ENCODE results near the gene GABBR2.

Gene GABBR2

DNA sequence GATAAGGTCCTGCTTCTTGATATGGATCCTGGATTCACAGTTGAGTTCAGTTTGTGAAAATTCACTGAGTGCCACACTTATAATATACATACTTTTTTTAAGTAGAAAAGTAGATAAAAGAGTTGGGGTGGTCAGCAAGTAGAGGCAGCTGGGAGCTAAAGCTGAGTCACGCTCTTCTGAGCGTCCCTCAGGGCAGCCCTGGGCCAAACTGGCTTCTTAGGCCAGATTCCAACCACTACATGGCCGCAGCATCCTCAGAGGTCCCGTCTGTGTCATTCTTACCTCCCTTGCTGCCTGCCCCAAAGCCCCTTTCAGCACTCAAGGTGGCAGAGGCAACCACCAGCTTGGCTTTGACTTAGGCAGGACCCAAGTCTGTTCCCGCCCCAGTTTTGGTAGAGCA lies 329.9 kb downstream of the GABBR2 start:
- TF ChIP-seq EGR1 (IDR thresholded peaks at IDR 0.05) (no peak), CREB1 (IDR thresholded peaks at IDR 0.05; ENCODE audit: low read depth) (no peak), TCF12 (IDR thresholded peaks at IDR 0.05; ENCODE audit: low read depth) (no peak), EP300 (IDR thresholded peaks at IDR 0.05; ENCODE audit: borderline replicate concordance) (no peak), FOXM1 (IDR thresholded peaks at IDR 0.05; ENCODE audit: borderline replicate concordance, low read depth) (no peak), TAF1 (IDR thresholded peaks at IDR 0.05; ENCODE audit: low read depth) (no peak), NFIC (IDR thresholded peaks at IDR 0.05) (no peak)
- TF ChIP-seq, protein P1, sequence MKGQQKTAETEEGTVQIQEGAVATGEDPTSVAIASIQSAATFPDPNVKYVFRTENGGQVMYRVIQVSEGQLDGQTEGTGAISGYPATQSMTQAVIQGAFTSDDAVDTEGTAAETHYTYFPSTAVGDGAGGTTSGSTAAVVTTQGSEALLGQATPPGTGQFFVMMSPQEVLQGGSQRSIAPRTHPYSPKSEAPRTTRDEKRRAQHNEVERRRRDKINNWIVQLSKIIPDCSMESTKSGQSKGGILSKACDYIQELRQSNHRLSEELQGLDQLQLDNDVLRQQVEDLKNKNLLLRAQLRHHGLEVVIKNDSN (IDR thresholded peaks at IDR 0.05) = no peak
- TF ChIP-seq, protein P2, sequence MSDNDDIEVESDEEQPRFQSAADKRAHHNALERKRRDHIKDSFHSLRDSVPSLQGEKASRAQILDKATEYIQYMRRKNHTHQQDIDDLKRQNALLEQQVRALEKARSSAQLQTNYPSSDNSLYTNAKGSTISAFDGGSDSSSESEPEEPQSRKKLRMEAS (IDR thresholded peaks at IDR 0.05) = no peak

DNA sequence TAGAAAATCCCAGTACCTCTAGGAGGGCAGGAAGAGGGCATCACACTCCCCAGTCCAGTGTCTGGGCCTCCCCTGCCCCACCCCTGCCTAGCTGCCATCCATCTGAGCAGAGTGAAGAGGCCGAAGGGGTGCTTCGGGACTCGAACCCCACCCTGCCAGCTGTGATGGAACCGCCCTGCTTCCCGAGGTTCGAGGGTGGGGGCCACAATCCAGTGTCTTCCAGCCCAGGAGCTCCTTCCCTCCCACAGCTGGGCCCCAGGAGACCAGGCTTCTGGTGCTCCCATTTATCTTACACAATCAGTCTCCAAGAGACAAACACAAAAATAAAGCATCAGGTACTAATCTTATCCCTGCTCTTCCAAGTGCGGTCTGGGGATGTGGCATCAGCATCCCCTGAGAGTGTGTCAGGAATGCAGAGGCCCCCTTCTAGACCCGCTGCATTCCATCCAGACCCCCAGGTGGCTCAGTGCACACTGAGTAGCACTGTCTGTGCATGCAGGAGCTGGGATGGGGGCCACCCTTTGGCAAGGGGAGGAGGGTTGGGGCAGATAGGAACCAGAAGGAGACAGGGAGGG lies 330.4 kb downstream of the GABBR2 start:
- TF ChIP-seq ZBTB7A (IDR thresholded peaks at IDR 0.05; ENCODE audit: low read depth) (no peak), EGR1 (IDR thresholded peaks at IDR 0.05) (no peak), FOXM1 (IDR thresholded peaks at IDR 0.05; ENCODE audit: borderline replicate concordance, low read depth) (no peak), TAF1 (IDR thresholded peaks at IDR 0.05; ENCODE audit: low read depth) (no peak), TCF12 (IDR thresholded peaks at IDR 0.05; ENCODE audit: low read depth) (no peak), CREB1 (IDR thresholded peaks at IDR 0.05; ENCODE audit: low read depth) (no peak), RAD21 (IDR thresholded peaks at IDR 0.05; ENCODE audit: low read depth) (no peak), EP300 (IDR thresholded peaks at IDR 0.05; ENCODE audit: borderline replicate concordance) (no peak), YY1 (IDR thresholded peaks at IDR 0.05; ENCODE audit: low read depth) (no peak), CEBPB (IDR thresholded peaks at IDR 0.05) (no peak), NFIC (IDR thresholded peaks at IDR 0.05) (no peak)
- TF ChIP-seq, protein P3, sequence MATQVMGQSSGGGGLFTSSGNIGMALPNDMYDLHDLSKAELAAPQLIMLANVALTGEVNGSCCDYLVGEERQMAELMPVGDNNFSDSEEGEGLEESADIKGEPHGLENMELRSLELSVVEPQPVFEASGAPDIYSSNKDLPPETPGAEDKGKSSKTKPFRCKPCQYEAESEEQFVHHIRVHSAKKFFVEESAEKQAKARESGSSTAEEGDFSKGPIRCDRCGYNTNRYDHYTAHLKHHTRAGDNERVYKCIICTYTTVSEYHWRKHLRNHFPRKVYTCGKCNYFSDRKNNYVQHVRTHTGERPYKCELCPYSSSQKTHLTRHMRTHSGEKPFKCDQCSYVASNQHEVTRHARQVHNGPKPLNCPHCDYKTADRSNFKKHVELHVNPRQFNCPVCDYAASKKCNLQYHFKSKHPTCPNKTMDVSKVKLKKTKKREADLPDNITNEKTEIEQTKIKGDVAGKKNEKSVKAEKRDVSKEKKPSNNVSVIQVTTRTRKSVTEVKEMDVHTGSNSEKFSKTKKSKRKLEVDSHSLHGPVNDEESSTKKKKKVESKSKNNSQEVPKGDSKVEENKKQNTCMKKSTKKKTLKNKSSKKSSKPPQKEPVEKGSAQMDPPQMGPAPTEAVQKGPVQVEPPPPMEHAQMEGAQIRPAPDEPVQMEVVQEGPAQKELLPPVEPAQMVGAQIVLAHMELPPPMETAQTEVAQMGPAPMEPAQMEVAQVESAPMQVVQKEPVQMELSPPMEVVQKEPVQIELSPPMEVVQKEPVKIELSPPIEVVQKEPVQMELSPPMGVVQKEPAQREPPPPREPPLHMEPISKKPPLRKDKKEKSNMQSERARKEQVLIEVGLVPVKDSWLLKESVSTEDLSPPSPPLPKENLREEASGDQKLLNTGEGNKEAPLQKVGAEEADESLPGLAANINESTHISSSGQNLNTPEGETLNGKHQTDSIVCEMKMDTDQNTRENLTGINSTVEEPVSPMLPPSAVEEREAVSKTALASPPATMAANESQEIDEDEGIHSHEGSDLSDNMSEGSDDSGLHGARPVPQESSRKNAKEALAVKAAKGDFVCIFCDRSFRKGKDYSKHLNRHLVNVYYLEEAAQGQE (IDR thresholded peaks at IDR 0.05; ENCODE audit: low read depth) = no peak
- TF ChIP-seq, protein P1 (IDR thresholded peaks at IDR 0.05) = no peak

DNA sequence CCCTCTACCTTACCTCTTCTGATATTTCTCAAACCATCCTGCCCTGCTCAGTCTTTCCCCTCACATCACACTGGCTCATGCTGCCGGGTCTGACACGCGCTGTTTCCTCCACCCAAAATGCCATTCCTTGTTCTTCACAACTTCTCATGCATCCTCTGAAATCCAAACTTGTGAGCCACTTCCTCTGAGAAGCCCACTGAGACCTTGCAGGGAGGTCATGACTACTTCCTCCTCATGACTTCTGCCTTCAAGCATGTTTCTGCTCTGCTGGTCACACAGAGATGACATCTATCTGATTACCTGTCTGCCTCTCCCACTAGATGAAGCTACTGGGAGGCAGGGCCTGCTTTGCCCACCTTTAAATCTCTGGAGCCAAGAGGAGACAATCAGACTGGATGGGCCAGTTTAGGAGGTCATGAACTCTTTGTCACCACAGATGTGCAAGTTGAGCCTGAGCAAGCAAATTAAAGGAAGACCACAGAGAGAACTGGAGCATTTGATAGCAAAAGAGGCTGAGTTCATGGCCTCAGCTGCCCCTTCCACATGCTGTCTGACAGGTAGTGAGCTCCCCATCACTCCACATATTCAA lies 333.5 kb downstream of the GABBR2 start:
- TF ChIP-seq RAD21 (IDR thresholded peaks at IDR 0.05; ENCODE audit: low read depth) = no peak
- TF ChIP-seq ZBTB7A (IDR thresholded peaks at IDR 0.05; ENCODE audit: low read depth) = no peak
- no peak for TF ChIP-seq TAF1 (IDR thresholded peaks at IDR 0.05; ENCODE audit: low read depth)
- no peak for TF ChIP-seq YY1 (IDR thresholded peaks at IDR 0.05; ENCODE audit: low read depth)
- TF ChIP-seq, protein P1 (IDR thresholded peaks at IDR 0.05) = no peak
- no peak for TF ChIP-seq CEBPB (IDR thresholded peaks at IDR 0.05)
- TF ChIP-seq, protein P2 (IDR thresholded peaks at IDR 0.05) = no peak
- TF ChIP-seq, protein P3 (IDR thresholded peaks at IDR 0.05; ENCODE audit: low read depth) = no peak
- TF ChIP-seq TCF12 (IDR thresholded peaks at IDR 0.05; ENCODE audit: low read depth) = no peak
- TF ChIP-seq TEAD4 (IDR thresholded peaks at IDR 0.05) = no peak
- TF ChIP-seq EP300 (IDR thresholded peaks at IDR 0.05; ENCODE audit: borderline replicate concordance) = no peak
- no peak for TF ChIP-seq FOXM1 (IDR thresholded peaks at IDR 0.05; ENCODE audit: borderline replicate concordance, low read depth)
- TF ChIP-seq CREB1 (IDR thresholded peaks at IDR 0.05; ENCODE audit: low read depth) = no peak
- no peak for TF ChIP-seq NFIC (IDR thresholded peaks at IDR 0.05)
- TF ChIP-seq EGR1 (IDR thresholded peaks at IDR 0.05) = no peak

DNA sequence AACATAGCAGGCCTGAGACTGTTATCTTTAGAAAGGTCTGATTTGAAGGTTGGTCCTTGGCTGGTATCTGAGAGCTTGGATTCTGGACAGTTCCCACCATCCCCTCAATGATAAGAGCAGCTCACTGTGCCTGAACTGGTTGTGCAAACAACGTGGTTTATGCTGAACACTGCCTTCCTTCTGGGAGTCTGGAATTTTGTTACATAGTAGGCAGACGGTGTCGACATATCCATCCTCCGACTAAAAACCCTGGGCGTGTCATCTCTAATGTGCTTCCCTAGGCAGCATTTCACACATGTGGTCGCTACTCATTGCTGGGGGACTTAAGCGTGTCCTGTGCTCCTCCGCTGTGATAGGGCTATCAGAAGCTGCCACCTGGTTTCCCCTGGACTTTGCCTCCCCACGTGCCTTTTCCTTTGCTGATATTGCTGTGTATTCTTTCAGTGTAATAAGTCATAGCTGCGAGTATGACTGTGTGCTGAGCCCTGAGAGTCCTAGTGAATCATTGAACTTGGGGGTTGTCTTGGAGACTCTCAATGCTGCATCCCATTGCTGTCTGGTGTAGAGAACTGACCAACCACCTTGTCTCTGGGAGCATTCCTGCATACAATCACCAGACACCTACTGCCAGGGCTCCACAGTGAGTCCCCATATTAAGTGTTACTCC lies 334.2 kb downstream of the GABBR2 start:
- no peak for TF ChIP-seq TCF12 (IDR thresholded peaks at IDR 0.05; ENCODE audit: low read depth)
- TF ChIP-seq, protein P2 (IDR thresholded peaks at IDR 0.05) = no peak
- TF ChIP-seq, protein P1 (IDR thresholded peaks at IDR 0.05) = no peak
- TF ChIP-seq TAF1 (IDR thresholded peaks at IDR 0.05; ENCODE audit: low read depth) = no peak
- no peak for TF ChIP-seq RAD21 (IDR thresholded peaks at IDR 0.05; ENCODE audit: low read depth)
- no peak for TF ChIP-seq NFIC (IDR thresholded peaks at IDR 0.05)
- TF ChIP-seq ZBTB7A (IDR thresholded peaks at IDR 0.05; ENCODE audit: low read depth) = no peak
- TF ChIP-seq TEAD4 (IDR thresholded peaks at IDR 0.05) = no peak
- TF ChIP-seq EP300 (IDR thresholded peaks at IDR 0.05; ENCODE audit: borderline replicate concordance) = no peak
- TF ChIP-seq, protein P3 (IDR thresholded peaks at IDR 0.05; ENCODE audit: low read depth) = no peak
